Keratinocyte (primary cell): ENCODE measurements around the gene BBX.

Experiments used
- CTCF ChIP-seq, 3 experiments: IDR thresholded peaks in 1 of 3; conservative IDR thresholded peaks in 1 of 3; optimal IDR thresholded peaks in 1 of 3; 2 replicates in 2 of 3; 3 replicates in 1 of 3; pipeline versions ENCODE3 to v1.5.1; 2011; ENCODE audit warnings: low read length in 3 of 3, mild to moderate bottlenecking in 3 of 3, moderate library complexity in 2 of 3, control low read depth in 1 of 3, inconsistent platforms in 1 of 3; ENCODE audit not compliant: insufficient read depth in 2 of 3; ENCODE audit errors: extremely low read depth in 1 of 3
- EZH2 ChIP-seq: IDR thresholded peaks from one replicate; pipeline ENCODE4 v1.6.1; 2012; ENCODE audit warnings: inconsistent platforms, mild to moderate bottlenecking, low read length, moderate library complexity

- TF ChIP-seq CTCF (optimal IDR thresholded peaks at IDR 0.05 in 1 of 3, IDR thresholded peaks at IDR 0.05 in 1 of 3, conservative IDR thresholded peaks at IDR 0.05 in 1 of 3; ENCODE audit: extremely low read depth in 1 of 3, insufficient read depth in 2 of 3, low read length in 3 of 3), result peak in 1 of 3 experiments; percentile 6
- no peak for TF ChIP-seq EZH2
Measured at GRCh38 chr3:107514453-107514852, 8.3 kb upstream of the BBX start.
